ENCODE data around the gene LSAMP.

Gene LSAMP

GRCh38 chr3:116291141-116291540, 154.1 kb downstream of the LSAMP start:
- CTCF ChIA-PET: no interaction called here
- TF ChIP-seq ZNF404 (tag by site-specific recombination; IDR thresholded peaks at IDR 0.05) (no peak), ZNF112 (tag by site-specific recombination; IDR thresholded peaks at IDR 0.05) (no peak), ZNF585B (tag by site-specific recombination; IDR thresholded peaks at IDR 0.05) (no peak), ZNF707 (tag by site-specific recombination; IDR thresholded peaks at IDR 0.05) (no peak), ZNF169 (tag by site-specific recombination; IDR thresholded peaks at IDR 0.05) (no peak), ZNF580 (tag by site-specific recombination; IDR thresholded peaks at IDR 0.05) (no peak)
- TF ChIP-seq, protein P1, sequence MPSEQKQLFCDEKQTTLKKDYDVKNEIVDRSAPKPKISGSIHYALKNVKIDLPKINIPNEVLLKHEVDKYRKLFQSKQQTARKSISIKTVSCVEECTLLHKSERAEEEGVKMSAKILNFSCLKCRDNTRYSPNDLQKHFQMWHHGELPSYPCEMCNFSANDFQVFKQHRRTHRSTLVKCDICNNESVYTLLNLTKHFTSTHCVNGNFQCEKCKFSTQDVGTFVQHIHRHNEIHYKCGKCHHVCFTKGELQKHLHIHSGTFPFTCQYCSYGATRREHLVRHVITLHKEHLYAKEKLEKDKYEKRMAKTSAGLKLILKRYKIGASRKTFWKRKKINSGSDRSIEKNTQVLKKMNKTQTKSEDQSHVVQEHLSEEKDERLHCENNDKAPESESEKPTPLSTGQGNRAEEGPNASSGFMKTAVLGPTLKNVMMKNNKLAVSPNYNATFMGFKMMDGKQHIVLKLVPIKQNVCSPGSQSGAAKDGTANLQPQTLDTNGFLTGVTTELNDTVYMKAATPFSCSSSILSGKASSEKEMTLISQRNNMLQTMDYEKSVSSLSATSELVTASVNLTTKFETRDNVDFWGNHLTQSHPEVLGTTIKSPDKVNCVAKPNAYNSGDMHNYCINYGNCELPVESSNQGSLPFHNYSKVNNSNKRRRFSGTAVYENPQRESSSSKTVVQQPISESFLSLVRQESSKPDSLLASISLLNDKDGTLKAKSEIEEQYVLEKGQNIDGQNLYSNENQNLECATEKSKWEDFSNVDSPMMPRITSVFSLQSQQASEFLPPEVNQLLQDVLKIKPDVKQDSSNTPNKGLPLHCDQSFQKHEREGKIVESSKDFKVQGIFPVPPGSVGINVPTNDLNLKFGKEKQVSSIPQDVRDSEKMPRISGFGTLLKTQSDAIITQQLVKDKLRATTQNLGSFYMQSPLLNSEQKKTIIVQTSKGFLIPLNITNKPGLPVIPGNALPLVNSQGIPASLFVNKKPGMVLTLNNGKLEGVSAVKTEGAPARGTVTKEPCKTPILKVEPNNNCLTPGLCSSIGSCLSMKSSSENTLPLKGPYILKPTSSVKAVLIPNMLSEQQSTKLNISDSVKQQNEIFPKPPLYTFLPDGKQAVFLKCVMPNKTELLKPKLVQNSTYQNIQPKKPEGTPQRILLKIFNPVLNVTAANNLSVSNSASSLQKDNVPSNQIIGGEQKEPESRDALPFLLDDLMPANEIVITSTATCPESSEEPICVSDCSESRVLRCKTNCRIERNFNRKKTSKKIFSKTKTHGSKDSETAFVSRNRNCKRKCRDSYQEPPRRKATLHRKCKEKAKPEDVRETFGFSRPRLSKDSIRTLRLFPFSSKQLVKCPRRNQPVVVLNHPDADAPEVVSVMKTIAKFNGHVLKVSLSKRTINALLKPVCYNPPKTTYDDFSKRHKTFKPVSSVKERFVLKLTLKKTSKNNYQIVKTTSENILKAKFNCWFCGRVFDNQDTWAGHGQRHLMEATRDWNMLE (tag by site-specific recombination; conservative IDR thresholded peaks at IDR 0.05; ENCODE audit: low read depth): no peak

GRCh38 chr3:116288485-116288884, 156.8 kb downstream of the LSAMP start:
- Histone ChIP-seq H3K4me3 (ENCODE audit: low read depth, low read length) (no peak overlapping the region), H3K4me1 (ENCODE audit: control insufficient read depth, insufficient read depth, low read length) (no peaks in the 10 kb centered on the region), H3K36me3 (ENCODE audit: control insufficient read depth in 2 of 2, insufficient read depth in 1 of 2, low read length in 2 of 2) (no peaks in the 10 kb centered on the region), H3K9me3 (ENCODE audit: control insufficient read depth, insufficient read depth, low read depth, low read length) (no peaks in the 10 kb centered on the region), H3K27ac (ENCODE audit: extremely low read depth, low read depth, low read length) (no peak overlapping the region)
- POLR2A ChIA-PET: no interaction called here
- CTCF ChIA-PET: interaction anchor here (0.5 kb wide), 1 partner anchor 131 kb away, joined by 3 read pairs; no protein-coding TSS in a partner anchor
- TF ChIP-seq MYNN (tag by site-specific recombination; IDR thresholded peaks at IDR 0.05; ENCODE audit: borderline replicate concordance) (no peak), ZNF362 (tag by site-specific recombination; IDR thresholded peaks at IDR 0.05) (no peak), ZNF112 (tag by site-specific recombination; IDR thresholded peaks at IDR 0.05) (no peak), ZNF513 (tag by site-specific recombination; IDR thresholded peaks at IDR 0.05) (no peak), ZNF561 (tag by site-specific recombination; IDR thresholded peaks at IDR 0.05; ENCODE audit: borderline replicate concordance) (no peak), ZFP3 (tag by site-specific recombination; IDR thresholded peaks at IDR 0.05; ENCODE audit: low read depth) (no peak), OVOL3 (tag by site-specific recombination; IDR thresholded peaks at IDR 0.05) (no peak), ZNF514 (tag by site-specific recombination; IDR thresholded peaks at IDR 0.05) (no peak), SCRT2 (tag by site-specific recombination; IDR thresholded peaks at IDR 0.05) (no peak)
- TF ChIP-seq, protein P2, sequence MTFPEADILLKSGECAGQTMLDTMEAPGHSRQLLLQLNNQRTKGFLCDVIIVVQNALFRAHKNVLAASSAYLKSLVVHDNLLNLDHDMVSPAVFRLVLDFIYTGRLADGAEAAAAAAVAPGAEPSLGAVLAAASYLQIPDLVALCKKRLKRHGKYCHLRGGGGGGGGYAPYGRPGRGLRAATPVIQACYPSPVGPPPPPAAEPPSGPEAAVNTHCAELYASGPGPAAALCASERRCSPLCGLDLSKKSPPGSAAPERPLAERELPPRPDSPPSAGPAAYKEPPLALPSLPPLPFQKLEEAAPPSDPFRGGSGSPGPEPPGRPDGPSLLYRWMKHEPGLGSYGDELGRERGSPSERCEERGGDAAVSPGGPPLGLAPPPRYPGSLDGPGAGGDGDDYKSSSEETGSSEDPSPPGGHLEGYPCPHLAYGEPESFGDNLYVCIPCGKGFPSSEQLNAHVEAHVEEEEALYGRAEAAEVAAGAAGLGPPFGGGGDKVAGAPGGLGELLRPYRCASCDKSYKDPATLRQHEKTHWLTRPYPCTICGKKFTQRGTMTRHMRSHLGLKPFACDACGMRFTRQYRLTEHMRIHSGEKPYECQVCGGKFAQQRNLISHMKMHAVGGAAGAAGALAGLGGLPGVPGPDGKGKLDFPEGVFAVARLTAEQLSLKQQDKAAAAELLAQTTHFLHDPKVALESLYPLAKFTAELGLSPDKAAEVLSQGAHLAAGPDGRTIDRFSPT (tag by site-specific recombination; IDR thresholded peaks at IDR 0.05): no peak
- TF ChIP-seq, protein P1 (tag by site-specific recombination; conservative IDR thresholded peaks at IDR 0.05; ENCODE audit: low read depth): no peak
- TF ChIP-seq, protein P3, sequence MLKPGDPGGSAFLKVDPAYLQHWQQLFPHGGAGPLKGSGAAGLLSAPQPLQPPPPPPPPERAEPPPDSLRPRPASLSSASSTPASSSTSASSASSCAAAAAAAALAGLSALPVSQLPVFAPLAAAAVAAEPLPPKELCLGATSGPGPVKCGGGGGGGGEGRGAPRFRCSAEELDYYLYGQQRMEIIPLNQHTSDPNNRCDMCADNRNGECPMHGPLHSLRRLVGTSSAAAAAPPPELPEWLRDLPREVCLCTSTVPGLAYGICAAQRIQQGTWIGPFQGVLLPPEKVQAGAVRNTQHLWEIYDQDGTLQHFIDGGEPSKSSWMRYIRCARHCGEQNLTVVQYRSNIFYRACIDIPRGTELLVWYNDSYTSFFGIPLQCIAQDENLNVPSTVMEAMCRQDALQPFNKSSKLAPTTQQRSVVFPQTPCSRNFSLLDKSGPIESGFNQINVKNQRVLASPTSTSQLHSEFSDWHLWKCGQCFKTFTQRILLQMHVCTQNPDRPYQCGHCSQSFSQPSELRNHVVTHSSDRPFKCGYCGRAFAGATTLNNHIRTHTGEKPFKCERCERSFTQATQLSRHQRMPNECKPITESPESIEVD (tag by site-specific recombination; IDR thresholded peaks at IDR 0.05): no peak

More at GRCh38 chr3:116291141-116291540, 154.1 kb downstream of the LSAMP start:
- POLR2A ChIA-PET: no interaction called here
- Histone ChIP-seq H3K36me3 (ENCODE audit: control insufficient read depth in 2 of 2, insufficient read depth in 1 of 2, low read length in 2 of 2) (no peaks in the 10 kb centered on the region), H3K27ac (ENCODE audit: extremely low read depth, low read depth, low read length) (no peak overlapping the region), H3K9me3 (ENCODE audit: control insufficient read depth, insufficient read depth, low read depth, low read length) (no peaks in the 10 kb centered on the region), H3K4me3 (ENCODE audit: low read depth, low read length) (no peak overlapping the region), H3K4me1 (ENCODE audit: control insufficient read depth, insufficient read depth, low read length) (no peaks in the 10 kb centered on the region)
